DOHH2 (cell line): ENCODE results near the gene SHANK2.

Experiments
- CTCF ChIP-seq: fragments of 200-600 bp; sonication (generic); IDR thresholded peaks from one replicate; pipeline ENCODE4 v1.5.1; 2014; ENCODE audit warnings: antibody characterized with exemption, mild to moderate bottlenecking, low read depth, low read length; ENCODE audit not compliant: poor library complexity, severe bottlenecking
- EZH2phosphoT487 ChIP-seq: fragments of 200-600 bp; sonication (generic); IDR thresholded peaks from 2 replicates; pipeline ENCODE4 v1.6.1; 2017; ENCODE audit warnings: borderline replicate concordance, mild to moderate bottlenecking, antibody characterized with exemption, low read length, moderate library complexity, mixed read lengths

GRCh38 chr11:71209181-71209580, 43.2 kb downstream of the SHANK2 start:
- TF ChIP-seq CTCF (no peak), EZH2phosphoT487 (no peak)
